HG02588 (cell line): ENCODE results near the gene ARFGAP1.

Source experiments
- ATAC-seq: cut with Tn5 transposase; IDR thresholded peaks from one replicate; pipeline ENCODE4 v1.9.1; 2021; ENCODE audit warnings: mild to moderate bottlenecking, moderate library complexity; ENCODE audit not compliant: unreplicated experiment

The ARFGAP1 gene

DNA sequence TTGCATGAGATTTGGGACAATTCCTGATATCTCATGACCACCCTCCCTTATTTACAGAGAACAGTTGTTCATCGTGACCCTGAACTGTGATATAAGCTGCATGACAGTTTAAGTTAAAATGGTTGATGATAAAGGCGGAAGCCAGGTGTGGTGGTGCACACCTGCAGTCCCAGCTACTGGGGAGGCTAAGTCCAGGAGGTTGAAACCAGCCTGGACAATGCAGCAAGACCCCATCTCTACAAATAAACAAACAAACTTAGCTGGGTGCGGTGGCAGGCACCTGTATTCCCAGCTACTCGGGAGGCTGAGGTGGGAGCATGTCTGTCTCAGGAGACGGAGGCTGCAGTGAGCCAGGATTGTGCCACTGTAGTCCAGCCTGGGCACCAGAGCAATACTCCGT lies 44.4 kb downstream of the ARFGAP1 start:
- ATAC-seq = no peak

DNA sequence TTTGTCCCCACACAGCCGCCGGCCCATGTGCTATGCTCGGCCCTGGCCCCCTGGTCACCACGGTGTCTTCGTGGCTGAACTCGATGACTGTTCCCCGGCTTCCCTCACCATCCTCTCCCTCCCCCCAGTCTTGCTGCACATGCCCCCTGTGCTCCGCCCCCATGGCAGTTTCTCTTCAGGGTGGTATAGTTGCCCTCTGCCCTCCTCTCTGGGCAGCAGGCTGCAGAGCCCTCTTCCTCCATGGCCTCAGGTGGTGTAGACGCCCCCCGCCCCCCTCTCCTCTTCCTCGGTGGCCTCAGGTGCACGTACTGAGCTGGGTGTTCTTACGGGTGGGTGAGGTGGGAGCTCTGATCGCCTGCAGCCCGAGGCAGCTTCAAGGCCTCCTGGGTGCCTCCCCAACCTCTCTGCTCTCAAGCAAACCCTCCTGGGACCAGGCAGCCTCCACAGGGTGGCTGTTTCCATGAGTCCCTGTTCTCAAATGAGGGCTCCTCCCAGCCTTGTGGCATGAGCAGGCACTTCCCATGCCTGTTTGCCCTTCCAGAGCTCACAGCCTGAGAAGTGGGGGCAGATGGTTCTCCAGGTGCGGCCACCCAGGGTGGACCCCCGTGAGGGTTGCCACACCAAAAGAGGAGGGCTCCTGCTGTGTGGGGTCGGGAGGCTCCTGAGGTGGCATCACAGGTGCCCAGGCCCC lies 45.1 kb downstream of the ARFGAP1 start:
- no peak for ATAC-seq

DNA sequence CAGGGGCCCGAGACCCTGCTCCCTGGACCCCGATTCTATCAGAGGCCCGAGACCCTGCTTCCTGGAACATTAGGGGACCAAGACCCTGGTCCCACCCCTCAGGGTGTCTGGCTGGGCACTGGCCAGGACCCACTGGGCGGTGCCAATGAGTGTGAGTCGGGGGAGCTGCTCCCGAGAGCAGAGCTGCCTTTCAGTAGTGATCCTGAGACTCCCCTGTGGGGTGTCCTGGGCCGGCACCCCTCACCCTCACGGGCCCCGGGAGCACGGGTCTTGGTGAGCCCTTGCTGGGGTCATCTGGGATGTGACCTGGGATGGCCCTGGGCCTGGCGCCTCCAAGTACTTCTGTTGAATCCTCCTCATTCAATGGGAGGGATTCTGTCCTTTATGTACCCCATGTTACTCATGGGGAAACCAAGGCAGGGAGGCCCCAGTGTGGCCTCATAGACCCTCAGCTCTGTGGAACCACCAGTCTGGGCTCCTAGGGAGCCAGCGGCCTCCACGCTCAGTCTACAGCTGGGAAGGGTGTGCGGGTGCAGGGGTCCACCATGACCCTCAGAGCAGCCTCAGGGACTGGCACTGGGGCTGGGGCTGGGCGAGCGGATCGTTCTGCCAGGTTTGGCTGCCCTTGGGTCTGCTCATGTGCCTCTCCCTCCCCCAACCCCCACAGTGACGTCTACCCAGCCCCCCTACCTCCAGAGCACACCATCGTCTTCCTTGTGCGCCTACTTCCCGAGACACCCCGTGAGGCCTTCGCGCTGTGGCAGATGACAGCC lies 46.0 kb downstream of the ARFGAP1 start:
- no peak for ATAC-seq

DNA sequence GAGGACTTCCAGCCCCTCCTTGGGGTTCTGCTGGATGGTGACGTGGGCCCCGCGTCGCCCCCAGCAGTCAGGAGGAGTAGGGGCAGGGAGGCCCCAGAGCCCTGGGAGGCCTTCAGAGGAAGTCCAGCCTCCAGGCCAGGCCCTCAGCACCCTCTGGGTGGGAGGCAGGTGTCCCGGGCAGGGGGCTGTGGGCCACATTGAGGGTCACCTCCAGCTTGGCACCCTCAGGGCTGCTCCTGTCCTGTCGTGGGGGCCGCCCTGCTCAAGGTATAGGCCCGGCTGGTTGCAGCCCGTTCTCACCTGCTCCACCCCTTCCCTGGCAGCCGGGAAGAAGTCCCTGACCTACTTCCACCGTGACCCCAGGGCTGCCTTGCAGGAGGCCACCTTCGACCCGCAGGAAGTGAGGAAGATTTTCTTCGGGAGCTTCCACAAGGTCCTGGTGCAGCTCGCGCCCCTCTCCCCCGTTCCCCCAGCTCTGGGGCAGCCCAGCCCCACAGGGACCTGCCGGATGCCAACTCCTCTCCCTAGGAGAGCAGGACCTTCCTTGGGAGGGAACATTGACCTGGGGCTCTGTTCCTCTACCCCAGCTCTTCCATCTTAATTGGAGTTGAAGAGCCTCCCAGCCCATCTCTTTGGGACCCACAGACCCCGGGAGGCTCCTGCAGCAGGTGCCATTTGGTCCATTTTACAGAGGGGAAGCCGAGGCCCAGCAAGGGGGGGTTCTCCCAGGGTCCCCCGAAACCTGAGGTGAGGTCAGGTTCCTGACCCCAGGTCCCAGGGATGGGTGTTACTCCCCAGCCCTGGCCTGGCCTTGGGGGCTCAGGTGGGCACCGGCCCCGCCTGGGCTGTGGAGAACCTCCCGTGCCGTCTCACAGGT lies 46.8 kb downstream of the ARFGAP1 start:
- no peak for ATAC-seq

DNA sequence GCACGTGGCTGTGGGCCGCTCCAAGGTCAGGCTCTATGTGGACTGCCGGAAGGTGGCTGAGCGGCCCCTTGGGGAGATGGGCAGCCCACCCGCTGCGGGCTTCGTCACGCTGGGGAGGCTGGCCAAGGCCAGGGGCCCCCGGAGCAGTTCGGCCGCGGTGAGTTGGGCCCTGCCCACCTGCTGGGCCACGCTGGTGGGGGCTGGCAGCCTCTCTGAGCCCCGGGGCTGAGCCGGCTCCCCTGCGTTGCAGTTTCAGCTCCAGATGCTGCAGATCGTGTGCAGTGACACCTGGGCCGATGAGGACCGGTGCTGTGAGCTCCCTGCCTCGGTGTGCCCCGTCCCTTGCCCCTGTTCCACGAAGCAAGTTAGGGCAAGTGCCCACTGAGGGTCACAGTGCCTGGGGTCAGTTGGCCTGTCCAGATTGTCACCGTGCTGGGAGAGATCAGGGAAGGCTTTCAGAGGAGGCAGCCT lies 47.5 kb downstream of the ARFGAP1 start:
- no peak for ATAC-seq

DNA sequence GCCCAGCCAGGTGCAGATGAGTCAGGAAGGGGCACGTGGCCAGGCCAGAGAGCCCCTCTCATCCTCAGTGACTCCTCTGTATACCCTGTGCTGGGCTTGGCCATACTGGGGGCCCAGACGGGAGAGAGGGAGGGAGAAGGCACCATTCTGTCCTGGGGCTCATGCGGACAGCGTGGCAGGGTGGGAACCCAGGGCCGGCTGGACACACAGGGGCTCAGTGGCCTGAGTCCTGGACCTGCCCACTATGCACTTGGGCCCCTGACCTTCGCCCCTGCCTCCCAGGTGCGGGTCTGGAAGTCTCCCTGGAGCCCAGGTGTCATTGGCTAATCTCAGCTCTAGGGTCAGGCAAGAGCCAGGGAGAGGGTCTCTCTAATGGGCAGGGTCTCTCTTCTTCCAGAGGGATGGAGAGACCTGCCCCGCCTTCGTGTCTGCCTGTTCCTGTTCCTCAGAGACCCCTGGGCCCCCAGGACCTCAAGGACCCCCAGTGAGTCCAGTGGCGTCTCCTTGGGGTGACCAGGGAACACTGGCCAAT lies 48.1 kb downstream of the ARFGAP1 start:
- no peak for ATAC-seq

DNA sequence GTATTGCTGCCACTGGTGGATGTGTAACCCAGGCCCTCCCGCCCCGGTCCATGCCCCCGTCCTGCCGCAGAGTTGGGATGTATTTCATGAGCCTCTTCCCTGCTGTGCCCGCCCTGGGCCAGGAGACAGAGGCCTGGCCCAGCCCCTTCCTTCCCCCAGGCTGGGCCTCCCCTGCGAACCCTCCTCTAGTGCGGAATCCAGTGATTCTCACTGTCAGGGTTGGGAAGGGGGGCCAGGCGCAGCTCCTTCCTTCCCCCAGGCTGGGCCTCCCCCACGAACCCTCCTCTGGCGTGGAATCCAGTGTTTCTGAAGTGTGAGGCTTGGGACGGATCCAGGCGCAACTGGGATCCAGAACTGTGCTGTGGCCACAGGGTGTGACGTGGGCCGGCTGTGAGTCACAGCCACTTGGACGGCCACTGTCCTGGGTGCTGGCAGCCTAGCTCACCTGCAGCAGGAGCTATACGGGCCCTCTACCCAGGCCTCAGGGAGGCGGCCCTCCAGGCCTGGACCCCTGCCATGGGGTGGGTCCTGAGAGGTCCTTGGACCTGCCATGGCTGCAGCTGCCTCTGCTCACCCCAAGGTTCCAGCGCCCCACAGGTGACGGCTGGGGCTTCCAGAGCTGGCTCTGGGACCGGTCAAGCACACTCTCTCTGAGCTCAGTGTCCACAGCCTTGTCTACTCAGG lies 48.7 kb downstream of the ARFGAP1 start:
- no peak for ATAC-seq

DNA sequence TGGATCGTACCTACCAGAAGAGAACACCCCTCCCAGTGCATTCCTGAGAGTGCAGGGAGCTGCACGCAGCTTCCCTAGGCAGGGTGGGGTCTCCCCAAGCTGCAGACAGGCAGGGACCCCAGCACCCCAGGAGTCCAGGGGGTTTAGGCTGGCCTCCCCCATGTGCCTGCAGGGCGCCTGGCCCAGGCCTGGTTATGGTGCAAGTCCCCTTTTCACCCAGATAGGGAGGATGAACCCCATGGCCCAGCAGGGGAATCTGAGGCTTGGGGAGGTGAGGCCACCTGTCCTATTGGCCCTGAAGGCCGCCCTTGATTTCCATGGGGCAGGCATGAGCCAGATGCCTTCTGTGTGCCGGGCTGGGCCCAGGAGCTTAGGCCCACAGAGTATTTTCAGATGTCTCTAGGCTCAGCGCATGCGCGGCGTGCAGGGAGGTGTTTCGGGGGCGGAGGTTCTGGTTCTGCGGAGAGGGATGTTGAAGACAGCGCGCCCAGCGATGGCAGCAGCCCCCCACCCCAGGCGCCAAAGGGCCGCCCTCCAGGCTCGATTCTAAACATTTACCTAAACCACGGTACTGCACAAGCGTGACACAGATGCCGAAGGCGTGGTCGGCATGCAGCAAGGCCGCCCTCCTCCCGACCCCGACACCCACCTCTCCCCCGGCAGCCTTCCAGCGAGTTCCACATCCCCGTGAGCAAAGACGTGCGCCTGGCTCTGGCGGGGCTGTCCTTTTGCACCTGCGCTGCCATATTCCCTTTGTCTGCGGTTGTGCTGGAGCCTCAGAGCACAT lies 49.7 kb downstream of the ARFGAP1 start:
- no peak for ATAC-seq

DNA sequence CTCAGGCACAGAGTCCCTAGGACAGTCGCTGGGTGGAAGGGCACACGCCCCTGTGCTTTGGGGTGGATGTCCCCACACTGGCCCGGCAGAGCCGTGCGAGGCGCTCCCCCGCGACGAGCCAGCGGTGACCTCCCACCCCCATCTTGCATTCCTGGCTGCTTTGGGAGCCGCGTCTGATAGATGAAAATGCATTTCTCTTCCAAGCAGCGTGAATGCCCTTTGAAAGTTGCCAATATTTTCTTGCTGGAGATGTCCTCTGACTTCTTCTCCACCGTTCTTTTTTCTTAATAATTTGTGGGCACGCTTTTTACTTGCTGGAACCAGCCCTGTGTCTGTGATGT lies 50.3 kb downstream of the ARFGAP1 start:
- ATAC-seq = no peak

DNA sequence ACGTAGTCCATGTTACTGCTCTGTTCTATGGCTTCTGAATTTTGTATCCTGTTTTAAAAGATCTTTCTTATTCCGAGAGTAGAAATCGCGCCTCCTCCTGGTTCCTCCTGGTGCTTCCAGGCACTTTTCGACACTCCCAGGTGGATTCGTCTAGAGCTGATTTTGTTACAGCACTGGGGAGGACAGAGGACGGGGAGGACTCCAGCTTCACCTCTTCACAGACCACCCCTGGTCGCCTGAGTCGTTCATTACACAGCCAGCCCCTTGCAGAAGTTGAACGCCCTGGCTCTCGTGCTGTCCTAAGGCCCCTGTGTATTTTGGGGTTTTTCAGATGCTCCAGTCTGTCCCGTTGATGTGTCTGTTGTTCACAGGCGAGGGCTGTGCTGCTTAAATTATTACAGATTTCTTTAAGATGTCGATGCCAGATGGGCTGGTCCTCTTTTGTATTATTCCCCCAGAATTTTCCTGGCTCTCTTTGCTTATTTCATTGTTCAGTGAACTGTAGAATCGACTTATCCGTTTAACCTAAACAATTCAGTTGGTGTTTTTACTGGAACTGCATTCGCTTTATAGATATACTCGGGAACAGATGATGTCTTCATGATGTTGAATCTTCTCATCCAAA lies 50.9 kb downstream of the ARFGAP1 start:
- ATAC-seq = no peak

DNA sequence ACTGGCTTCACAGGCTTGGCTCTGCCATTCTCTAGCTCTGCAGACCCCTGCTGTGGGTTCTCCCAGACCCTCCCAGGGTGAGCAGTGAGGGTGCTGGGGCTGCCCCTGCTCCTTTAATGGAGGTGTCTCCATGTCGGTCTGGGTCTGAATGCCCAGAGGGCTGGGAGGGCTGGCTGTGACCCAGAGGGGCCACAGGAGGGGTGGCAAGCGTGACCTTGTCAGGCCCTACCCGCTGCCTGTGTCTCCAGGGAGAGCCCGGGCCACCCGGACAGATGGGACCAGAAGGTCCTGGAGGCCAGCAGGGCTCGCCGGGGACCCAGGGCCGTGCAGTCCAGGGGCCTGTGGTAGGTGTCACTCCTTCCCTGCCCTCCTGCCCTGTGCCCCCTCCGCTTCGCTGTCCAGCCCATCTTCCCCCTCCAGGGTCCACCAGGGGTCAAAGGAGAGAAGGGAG lies 52.4 kb downstream of the ARFGAP1 start:
- no peak for ATAC-seq

DNA sequence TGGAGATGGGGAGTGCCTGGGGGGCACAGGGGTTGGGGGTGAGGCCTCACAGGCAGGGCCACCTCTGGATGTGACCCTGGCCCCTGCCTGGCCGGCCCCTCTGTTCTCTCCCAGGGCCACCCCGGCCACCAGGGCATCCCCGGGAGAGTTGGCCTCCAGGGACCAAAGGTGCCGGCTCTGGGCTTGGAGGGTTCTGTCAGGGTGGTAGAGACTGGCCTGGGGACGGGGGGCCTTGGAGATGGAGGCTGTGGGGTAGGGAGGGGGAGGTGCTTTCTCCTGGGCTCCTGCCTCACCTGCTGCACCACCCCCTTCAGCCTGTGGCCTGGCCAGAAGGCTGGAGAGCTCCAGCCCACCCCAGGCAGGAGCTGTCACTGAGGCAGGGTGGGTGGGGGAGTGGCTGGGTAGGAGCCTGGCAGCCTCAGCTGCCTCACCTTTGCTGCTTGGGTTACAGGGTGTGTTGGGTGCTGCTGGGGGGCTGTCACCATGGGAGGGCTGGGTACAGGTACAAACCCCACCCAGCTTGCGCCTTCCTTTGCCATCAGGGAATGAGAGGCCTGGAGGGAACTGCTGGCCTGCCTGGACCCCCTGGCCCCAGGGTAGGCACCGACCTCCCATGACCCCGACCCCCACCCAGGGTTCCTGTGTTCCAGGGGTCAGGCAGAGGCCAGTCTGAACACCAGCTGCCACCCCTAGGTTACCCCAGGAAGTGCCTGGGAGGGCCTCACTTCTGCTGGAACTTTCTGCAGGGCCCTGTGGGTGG lies 53.1 kb downstream of the ARFGAP1 start:
- ATAC-seq = no peak

DNA sequence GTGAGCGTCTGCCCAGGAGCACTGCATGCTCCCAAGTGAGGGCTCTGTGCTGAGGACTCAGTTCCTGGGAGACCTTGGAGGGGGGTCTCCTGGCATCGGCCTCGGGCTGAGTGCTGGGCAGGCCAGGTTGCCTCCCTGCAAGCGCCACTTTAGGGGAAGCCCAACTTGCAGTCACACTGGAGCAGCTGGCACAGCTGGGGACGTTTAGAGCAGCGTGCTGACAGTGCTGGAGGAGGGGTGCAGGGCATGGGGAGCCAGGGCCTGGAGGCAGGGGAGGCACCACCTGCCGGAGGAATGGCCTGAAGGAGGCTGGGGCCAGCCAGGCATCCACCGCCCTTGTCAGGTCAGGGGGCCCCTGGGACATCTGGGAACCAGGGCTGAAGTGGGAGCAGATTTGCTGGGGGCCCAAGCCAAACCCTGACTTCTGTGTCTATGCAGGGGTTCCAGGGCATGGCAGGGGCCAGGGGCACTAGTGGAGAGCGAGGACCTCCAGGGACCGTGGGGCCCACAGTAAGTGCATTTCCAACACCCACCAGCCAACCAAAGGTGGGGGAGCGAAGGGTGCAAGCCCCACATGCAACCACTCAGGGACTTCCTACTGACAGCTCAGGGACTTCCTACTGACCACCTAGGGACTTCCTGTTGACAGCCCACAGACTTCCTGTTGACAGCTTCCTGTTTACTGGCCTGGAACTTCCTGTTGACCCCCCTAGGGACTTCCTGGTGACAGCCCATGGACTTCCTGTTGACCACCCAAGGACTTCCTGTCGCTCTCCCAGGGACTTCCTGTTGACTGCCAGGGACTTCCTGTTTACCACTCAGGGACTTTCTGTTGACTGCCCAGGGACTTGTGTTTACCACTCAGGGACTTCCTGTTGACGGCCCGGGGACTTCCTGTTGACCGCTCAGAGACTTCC lies 54.0 kb downstream of the ARFGAP1 start:
- ATAC-seq = no peak

DNA sequence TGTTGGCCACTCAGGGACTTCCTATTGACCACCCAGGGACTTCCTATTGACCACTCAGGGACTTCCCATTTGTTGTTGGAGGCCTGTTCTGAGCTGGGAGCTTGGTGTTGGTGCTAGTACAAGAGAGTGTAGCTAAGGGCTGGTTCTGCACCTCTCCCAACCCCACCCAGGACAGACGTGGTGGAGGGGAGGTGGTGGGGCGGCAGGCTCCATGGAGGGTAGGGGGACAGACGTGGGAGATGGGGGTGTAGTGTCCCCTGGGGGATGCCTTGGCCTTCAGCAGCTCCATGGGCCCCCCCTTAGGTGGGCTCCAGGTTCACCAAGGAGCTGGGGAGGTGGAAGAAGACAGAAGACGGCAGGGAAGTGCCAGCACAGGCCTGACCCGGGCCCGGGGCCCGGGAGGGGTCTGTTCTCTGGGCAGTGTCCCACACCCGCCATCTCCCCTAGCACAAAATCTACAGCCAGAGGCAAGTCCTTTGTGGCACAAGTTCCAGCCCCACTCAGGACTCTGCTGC lies 54.7 kb downstream of the ARFGAP1 start:
- no peak for ATAC-seq

DNA sequence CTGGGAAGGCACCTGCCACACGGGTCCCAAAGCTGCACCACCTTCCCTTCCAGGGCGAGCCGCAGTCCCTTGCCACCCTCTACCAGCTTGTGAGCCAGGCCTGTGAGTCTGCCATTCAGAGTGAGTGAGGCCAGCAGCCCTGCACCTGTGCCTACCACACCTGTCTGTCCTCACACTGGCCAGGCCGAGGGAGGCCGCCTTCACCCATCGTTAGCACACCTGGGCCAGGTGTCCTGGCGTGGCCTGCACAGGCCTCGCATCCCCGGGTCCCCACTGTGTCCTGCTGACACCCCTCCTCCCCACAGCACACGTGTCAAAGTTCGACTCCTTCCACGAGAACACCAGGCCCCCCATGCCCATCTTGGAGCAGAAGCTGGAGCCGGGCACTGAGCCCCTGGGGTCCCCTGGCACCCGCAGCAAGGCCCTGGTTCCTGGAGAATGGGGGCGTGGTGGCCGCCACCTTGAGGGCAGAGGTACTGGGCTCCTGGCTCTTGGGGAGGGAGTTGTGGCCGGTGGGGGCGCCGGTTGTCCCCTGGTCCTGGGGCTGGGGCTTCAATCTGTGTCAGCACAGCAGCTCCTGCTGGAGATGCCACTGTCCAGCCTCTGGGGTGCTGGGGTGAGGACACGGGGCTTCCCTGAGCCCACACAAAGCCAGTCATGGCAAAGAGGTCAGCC lies 55.5 kb downstream of the ARFGAP1 start:
- no peak for ATAC-seq

DNA sequence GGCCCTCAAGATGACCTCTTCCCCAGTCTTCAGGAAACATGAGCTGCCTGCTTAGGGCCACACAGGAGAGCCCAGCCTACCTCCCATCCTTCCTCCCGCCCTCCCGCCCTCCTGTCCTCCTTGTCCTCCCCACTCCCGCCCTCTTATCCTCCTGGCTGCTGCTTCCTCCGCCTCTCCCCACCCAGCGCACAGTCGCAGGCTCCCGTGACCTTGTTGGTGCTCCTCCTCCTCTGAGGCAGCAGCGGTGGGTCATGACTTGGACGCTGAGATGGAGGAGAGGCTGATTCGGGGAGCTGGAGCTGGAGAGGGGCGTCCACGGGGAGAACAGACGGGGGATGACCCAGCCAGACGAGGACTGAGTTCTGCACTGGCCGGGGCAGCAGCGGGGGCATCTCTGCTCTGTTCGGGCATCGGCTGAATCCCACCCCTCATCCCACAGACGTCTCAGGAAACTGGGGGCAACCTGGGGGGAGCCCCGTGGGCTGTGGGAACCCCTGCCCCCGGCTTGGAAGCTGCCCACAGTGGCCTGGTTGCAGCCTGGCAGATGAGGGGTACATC lies 56.2 kb downstream of the ARFGAP1 start:
- ATAC-seq = no peak
